Endothelial cell of hepatic sinusoid (primary cell): Measurements from ENCODE around the gene RHBDL3.

Experiments
- in situ Hi-C: cut with HindIII; loops from 2 replicates; pipeline ENCODE4 v1.10.0; 2017; ENCODE audit warnings: low sequenced_read_pairs

Gene RHBDL3

GRCh38 chr17:32266389-32267301, 1.0 kb downstream of the RHBDL3 start:
- in situ Hi-C loops, result no loop called here

- in situ Hi-C loops, result no loop called here
Observed at GRCh38 chr17:32267690-32268205, 2.1 kb downstream of the RHBDL3 start.

GRCh38 chr17:32268734-32269288, 3.2 kb downstream of the RHBDL3 start:
- in situ Hi-C loops, result no loop called here

GRCh38 chr17:32269377-32269776, 3.7 kb downstream of the RHBDL3 start:
- in situ Hi-C loops, result no loop called here

- in situ Hi-C loops, result no loop called here
Observed at GRCh38 chr17:32271844-32272243, 6.2 kb downstream of the RHBDL3 start.

GRCh38 chr17:32274101-32274500, 8.5 kb downstream of the RHBDL3 start:
- in situ Hi-C loops, result no loop called here

GRCh38 chr17:32274643-32275042, 9.0 kb downstream of the RHBDL3 start:
- in situ Hi-C loops, result no loop called here

- in situ Hi-C loops, result no loop called here
Observed at GRCh38 chr17:32275060-32276042, 9.7 kb downstream of the RHBDL3 start.

GRCh38 chr17:32276171-32276601, 10.6 kb downstream of the RHBDL3 start:
- in situ Hi-C loops, result no loop called here

- in situ Hi-C loops, result no loop called here
Observed at GRCh38 chr17:32277284-32277683, 11.7 kb downstream of the RHBDL3 start.

- in situ Hi-C loops, result no loop called here
Observed at GRCh38 chr17:32278815-32279214, 13.2 kb downstream of the RHBDL3 start.

- in situ Hi-C loops, result no loop called here
Observed at GRCh38 chr17:32279891-32280716, 14.5 kb downstream of the RHBDL3 start.

GRCh38 chr17:32281011-32281451, 15.4 kb downstream of the RHBDL3 start:
- in situ Hi-C loops, result no loop called here

- in situ Hi-C loops, result no loop called here
Observed at GRCh38 chr17:32283745-32284201, 18.1 kb downstream of the RHBDL3 start.

- in situ Hi-C loops, result loop anchor here (5.0 kb wide), 1 partner anchor 47 kb away; no protein-coding TSS in a partner anchor
Observed at GRCh38 chr17:32285306-32285705, 19.7 kb downstream of the RHBDL3 start.

GRCh38 chr17:32285746-32286517, 20.3 kb downstream of the RHBDL3 start:
- in situ Hi-C loops, result loop anchor here (5.0 kb wide), 1 partner anchor 46 kb away; no protein-coding TSS in a partner anchor

GRCh38 chr17:32286518-32286900, 20.9 kb downstream of the RHBDL3 start:
- in situ Hi-C loops, result loop anchor here (5.0 kb wide), 1 partner anchor 46 kb away; no protein-coding TSS in a partner anchor

- in situ Hi-C loops, result loop anchor here (5.0 kb wide), 1 partner anchor 44 kb away; no protein-coding TSS in a partner anchor
Observed at GRCh38 chr17:32287804-32288511, 22.3 kb downstream of the RHBDL3 start.
